Measurements from ENCODE around the gene SMIM24.
"Not testable (repeated sequence)": the region's sequence is repeated elsewhere in the genome, so short reads cannot be mapped to it uniquely, and the experiment has no call there.

Gene SMIM24

DNA sequence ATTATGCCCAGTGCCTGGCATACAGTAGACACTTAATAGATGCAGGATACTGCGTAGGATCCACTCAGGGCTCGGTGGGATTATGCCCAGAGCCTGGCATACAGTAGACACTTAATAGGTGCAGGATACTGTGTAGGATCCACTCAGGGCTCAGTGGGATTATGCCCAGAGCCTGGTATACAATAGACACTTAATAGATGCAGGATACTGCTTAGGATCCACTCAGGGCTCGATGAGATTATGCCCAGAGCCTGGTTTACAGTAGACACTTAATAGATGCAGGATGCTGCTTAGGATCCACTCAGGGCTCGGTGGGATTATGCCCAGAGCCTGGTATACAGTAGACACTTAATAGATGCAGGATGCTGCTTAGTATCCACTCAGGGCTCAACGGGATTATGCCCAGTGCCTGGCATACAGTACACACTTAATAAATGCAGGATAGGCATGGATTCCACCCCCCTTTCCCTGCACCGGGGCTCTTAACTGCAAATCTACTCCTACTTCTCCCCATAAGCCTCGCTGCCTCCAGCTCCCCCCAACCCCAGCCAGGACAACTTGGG, 24.9 kb downstream of the SMIM24 start:
- DNase-seq (ENCODE audit: insufficient read length, low spot score) (no peak), FAIRE-seq (no peak)
- TF ChIP-seq, protein P1, sequence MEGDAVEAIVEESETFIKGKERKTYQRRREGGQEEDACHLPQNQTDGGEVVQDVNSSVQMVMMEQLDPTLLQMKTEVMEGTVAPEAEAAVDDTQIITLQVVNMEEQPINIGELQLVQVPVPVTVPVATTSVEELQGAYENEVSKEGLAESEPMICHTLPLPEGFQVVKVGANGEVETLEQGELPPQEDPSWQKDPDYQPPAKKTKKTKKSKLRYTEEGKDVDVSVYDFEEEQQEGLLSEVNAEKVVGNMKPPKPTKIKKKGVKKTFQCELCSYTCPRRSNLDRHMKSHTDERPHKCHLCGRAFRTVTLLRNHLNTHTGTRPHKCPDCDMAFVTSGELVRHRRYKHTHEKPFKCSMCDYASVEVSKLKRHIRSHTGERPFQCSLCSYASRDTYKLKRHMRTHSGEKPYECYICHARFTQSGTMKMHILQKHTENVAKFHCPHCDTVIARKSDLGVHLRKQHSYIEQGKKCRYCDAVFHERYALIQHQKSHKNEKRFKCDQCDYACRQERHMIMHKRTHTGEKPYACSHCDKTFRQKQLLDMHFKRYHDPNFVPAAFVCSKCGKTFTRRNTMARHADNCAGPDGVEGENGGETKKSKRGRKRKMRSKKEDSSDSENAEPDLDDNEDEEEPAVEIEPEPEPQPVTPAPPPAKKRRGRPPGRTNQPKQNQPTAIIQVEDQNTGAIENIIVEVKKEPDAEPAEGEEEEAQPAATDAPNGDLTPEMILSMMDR (IDR thresholded peaks at IDR 0.05; ENCODE audit: insufficient read depth, missing control alignments): no peak

DNA sequence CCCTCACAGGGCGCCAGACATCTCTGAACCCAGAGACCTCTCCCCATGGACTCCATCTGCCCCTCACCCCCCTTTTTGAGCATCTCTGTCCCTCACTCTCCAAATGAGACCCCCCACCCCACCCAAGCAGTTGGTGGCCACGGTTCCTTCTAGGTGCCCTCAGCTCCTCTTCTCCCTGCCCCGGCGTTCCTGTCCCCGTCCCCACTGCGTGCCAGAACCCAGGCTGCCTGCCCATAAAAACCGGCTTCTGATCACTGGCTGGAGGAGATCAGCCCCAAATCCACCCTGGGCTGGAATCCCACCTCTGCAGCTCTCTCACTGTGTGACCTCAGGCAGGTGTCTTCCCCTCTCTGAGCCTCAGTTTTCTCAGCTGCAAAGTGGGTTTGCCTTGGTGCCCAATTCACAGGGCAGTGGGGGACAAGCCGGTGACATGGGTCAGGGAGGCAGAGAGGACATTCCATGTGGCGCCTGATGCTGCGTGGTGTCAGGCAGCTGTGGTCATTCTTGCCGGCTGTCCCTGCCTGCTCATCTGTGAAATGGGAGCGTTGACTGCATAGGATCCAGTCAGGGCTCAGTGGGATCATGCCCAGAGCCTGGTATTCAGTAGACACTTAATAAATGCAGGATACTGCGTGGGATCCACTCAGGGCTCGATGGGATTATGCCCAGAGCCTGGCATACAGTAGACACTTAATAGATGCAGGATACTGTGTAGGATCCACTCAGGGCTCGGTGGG, 25.5 kb downstream of the SMIM24 start:
- FAIRE-seq (no peak), DNase-seq (ENCODE audit: insufficient read length, low spot score) (no peak)
- TF ChIP-seq, protein P1 (IDR thresholded peaks at IDR 0.05; ENCODE audit: insufficient read depth, missing control alignments): no peak

DNA sequence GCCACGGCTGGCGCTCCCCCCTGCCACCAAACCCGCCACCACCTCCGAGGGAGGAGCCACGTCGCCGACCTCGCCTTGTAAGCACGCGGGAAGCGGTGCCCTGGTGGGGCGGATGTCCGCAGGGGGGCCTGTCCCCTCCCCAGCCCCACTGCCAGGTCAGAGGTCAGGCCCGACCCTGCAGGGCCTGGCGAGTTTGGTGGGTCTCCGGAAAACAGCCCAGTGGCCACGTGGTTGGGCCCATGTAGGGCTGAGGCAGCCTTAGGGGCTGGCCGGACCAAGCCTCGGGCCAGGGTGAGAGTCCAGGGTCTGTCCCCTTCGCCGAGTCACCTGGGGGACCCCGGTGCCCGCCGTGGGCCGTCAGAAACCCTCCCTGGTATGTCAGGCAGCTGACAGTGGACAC, 26.5 kb downstream of the SMIM24 start:
- TF ChIP-seq, protein P1 (IDR thresholded peaks at IDR 0.05; ENCODE audit: insufficient read depth, missing control alignments): no peak
- DNase-seq (ENCODE audit: insufficient read length, low spot score) (no peak), FAIRE-seq (no peak)

DNA sequence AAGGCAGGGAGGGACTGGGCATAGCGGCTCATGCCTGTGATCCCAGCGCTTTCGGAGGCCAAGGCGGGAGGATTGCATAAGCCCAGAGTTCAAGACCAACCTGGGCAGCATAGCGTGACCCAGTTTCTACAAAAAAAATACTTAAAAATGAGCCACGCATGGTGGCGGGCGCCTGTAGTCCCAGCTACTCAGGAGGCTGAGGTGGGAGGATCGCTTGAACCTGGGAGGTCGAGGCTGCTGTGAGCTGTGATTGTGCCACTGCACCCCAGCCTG, 27.4 kb downstream of the SMIM24 start:
- not testable (repeated sequence) for FAIRE-seq; DNase-seq (ENCODE audit: insufficient read length, low spot score)

DNA sequence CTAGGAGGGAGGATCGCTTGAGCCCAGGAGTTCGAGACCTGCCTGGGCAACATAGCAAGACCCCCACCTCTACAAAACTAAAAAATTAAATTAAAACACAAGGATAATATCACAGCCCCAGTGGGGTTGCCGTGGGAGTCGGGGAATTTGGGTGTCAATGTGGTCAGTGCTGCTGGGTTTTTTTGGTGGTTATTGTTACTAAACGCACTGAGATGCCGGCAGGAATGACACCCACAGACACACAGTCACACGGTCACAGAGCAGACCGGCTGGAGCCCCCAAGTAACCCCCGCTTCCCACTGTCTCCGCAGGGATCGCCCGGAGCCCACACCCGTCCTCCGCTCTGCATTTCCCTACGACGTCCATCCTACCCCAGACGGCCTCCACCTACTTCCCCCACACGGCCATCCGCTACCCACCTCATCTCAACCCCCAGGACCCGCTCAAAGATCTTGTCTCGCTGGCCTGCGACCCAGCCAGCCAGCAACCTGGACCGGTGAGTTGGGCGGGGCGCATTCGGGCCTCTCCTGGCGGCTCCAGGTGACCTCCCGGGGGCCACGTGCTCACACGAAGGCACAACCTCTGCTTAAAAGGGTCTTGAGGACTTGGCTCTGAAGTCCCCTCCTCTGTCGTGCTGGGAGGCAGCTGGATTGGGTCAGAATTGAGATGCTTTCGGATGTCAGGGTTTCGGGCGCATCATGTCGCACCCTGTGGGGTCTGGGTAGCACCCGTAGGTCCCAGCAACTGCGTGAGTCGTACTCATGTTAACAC, 28.0 kb downstream of the SMIM24 start:
- FAIRE-seq (no peak), DNase-seq (ENCODE audit: insufficient read length, low spot score) (no peak)
- TF ChIP-seq, protein P1 (IDR thresholded peaks at IDR 0.05; ENCODE audit: insufficient read depth, missing control alignments): no peak

DNA sequence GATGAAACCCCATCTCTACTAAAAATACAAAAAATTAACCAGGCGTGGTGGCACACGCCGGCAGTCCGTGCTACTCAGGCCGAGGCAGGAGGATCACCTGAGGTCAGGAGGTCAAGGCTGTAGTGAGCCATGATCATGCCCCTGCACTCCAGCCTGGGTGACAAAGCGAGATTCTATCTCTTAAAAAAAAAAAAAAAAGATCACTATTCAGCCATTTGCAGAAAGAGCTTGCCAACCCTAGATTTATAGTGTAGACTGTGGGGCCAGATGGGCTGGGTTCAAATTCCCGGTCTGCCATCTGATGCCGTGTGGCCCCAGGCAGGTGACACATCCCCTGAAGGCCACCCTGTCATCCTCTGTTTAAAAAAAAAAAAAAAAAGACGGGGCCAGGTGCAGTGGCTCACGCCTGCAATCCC, 28.9 kb downstream of the SMIM24 start:
- no peak for DNase-seq (ENCODE audit: insufficient read length, low spot score)
- TF ChIP-seq, protein P1 (IDR thresholded peaks at IDR 0.05; ENCODE audit: insufficient read depth, missing control alignments): no peak
- FAIRE-seq: no peak

DNA sequence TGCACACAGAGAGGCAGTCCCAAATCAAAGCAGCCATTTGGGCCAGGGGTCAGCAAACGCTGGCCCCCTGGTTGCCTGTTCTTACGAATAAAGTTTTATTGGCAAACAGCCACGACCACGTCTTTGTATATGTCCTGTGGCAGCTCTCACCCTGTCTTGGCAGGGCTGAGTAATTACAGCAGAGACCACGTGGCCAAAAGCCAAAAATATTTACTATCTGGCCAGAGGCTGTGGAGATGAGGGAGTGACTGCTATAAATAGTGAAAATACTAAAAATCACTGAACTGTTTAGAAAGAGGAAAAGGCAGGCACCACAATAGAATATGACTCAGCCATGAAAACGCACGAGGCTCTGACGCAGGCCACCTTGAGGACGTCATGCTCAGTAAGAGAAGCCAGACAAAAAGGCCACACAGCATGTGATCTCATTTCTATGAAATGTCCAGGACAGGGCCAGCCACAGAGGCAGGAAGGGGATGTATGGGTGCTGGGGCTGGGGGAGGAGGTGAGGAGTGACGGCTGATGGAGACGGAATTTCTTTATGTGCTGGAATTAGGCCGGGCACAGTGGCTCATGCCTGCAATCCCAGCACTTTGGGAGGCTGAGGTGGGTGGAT, 29.4 kb downstream of the SMIM24 start:
- FAIRE-seq (no peak), DNase-seq (ENCODE audit: insufficient read length, low spot score) (no peak)
- TF ChIP-seq, protein P1 (IDR thresholded peaks at IDR 0.05; ENCODE audit: insufficient read depth, missing control alignments): no peak

Measured in D721Med (cell line).